Measurements from ENCODE around the gene PLEKHA4. TPM values are rescaled to one million over a fixed set of nuclear protein-coding genes. Genes with fewer than 3 reads are reported as not detected.

Gene PLEKHA4
- total RNA-seq, 1 experiment from 2014 or later, result 4.2 TPM

DNA sequence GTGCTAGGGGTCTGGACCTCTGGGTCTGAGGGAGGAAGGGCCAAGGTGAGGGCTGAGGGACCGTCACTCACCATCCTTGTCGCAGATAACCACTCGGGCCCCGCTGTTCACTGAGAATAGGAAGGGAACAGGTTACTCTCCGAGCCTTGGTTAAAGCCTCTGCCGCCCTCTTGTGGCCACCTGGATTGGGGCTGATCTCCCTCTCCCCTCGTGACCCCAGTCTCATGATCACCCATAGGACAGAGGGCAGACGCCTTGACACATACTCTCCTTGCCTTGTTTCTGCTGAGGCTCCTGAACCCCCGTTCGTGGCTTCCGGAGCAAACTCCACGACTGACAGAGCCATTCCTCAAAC, 32.7 kb downstream of the PLEKHA4 start:
- Histone ChIP-seq H3K36me3 (ENCODE audit: control insufficient read depth, insufficient read depth, low read length) (no peaks in the 10 kb centered on the region), H3K4me3 (ENCODE audit: low read depth in 2 of 2, low read length in 2 of 2) (peak overlapping the region; percentile 72 to 82), H3K9me3 (ENCODE audit: control insufficient read depth, insufficient read depth, low read depth, low read length) (no peaks in the 10 kb centered on the region), H3K27ac (ENCODE audit: low read length) (peak overlapping the region; percentile 86), H3K4me1 (ENCODE audit: control insufficient read depth, insufficient read depth, low read length) (no peaks in the 10 kb centered on the region; the same call in 1 of the 2 replicates), H3K27me3 (ENCODE audit: control insufficient read depth, insufficient read depth, low read length) (no peaks in the 10 kb centered on the region)
- in situ Hi-C loops (cut with HindIII; ENCODE audit: low pct_unique_long_range_greater_than_20kb, low sequenced_read_pairs), result no loop called here
- intact Hi-C loops (cut with micrococcal nuclease; ENCODE audit: unreplicated experiment), result no loop called here
- ATAC-seq (peak; percentile 91), DNase-seq (ENCODE audit: low read depth, low spot score) (peak; percentile 78)
- TF ChIP-seq TCF7L2 (IDR thresholded peaks at IDR 0.05; ENCODE audit: low read depth, low read length) (no peak), POLR2AphosphoS5 (IDR thresholded peaks at IDR 0.05; ENCODE audit: low read depth, low read length) (0 out of 2 replicates have a peak, but pooled peaks have one; percentile 37)
- TF ChIP-seq, protein P1, sequence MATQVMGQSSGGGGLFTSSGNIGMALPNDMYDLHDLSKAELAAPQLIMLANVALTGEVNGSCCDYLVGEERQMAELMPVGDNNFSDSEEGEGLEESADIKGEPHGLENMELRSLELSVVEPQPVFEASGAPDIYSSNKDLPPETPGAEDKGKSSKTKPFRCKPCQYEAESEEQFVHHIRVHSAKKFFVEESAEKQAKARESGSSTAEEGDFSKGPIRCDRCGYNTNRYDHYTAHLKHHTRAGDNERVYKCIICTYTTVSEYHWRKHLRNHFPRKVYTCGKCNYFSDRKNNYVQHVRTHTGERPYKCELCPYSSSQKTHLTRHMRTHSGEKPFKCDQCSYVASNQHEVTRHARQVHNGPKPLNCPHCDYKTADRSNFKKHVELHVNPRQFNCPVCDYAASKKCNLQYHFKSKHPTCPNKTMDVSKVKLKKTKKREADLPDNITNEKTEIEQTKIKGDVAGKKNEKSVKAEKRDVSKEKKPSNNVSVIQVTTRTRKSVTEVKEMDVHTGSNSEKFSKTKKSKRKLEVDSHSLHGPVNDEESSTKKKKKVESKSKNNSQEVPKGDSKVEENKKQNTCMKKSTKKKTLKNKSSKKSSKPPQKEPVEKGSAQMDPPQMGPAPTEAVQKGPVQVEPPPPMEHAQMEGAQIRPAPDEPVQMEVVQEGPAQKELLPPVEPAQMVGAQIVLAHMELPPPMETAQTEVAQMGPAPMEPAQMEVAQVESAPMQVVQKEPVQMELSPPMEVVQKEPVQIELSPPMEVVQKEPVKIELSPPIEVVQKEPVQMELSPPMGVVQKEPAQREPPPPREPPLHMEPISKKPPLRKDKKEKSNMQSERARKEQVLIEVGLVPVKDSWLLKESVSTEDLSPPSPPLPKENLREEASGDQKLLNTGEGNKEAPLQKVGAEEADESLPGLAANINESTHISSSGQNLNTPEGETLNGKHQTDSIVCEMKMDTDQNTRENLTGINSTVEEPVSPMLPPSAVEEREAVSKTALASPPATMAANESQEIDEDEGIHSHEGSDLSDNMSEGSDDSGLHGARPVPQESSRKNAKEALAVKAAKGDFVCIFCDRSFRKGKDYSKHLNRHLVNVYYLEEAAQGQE (IDR thresholded peaks at IDR 0.05; ENCODE audit: insufficient read depth in 1 of 2, low read depth in 2 of 2, low read length in 1 of 2), result no peak
- TF ChIP-seq, protein P2, sequence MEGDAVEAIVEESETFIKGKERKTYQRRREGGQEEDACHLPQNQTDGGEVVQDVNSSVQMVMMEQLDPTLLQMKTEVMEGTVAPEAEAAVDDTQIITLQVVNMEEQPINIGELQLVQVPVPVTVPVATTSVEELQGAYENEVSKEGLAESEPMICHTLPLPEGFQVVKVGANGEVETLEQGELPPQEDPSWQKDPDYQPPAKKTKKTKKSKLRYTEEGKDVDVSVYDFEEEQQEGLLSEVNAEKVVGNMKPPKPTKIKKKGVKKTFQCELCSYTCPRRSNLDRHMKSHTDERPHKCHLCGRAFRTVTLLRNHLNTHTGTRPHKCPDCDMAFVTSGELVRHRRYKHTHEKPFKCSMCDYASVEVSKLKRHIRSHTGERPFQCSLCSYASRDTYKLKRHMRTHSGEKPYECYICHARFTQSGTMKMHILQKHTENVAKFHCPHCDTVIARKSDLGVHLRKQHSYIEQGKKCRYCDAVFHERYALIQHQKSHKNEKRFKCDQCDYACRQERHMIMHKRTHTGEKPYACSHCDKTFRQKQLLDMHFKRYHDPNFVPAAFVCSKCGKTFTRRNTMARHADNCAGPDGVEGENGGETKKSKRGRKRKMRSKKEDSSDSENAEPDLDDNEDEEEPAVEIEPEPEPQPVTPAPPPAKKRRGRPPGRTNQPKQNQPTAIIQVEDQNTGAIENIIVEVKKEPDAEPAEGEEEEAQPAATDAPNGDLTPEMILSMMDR (IDR thresholded peaks at IDR 0.05), result peak; percentile 86
- CTCF ChIA-PET, result interaction anchor here (0.6 kb wide), 2 partner anchors 48 to 135 kb away, joined by 4 to 7 read pairs; no protein-coding TSS in a partner anchor
- no TSS peak for BruUV-seq (replicated peaks)
- POLR2A ChIA-PET, result no interaction called here

DNA sequence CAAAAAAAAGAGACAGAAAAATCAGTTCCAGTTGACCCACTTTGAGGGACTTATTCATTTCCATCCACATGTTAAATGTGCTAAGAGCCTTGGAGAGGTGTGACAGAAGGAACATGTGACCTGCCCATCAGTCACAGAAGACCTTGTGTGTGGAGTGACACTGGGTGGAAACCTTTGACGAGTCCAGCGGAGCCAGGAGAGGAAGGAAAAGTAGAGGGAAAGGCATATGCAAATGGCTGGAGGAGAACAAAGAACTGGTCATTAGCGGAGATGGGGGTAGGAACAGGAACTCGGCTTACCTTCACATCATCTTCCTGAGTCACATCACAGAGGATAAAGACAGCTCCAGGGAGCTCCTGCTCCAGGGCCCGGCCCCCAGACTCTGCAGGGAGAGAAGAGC, 34.4 kb downstream of the PLEKHA4 start:
- no peaks in the 10 kb centered on the region for H3K9me3 ChIP-seq (ENCODE audit: control insufficient read depth, insufficient read depth, low read depth, low read length)
- H3K27me3 ChIP-seq (ENCODE audit: control insufficient read depth, insufficient read depth, low read length), result no peaks in the 10 kb centered on the region
- DNase-seq (ENCODE audit: low read depth, low spot score) (no peak), ATAC-seq (no peak)
- CTCF ChIA-PET, result interaction anchor here (0.6 to 0.7 kb wide), 2 partner anchors 39 to 48 kb away, joined by 3 to 4 read pairs; no protein-coding TSS in a partner anchor
- in situ Hi-C loops (cut with HindIII; ENCODE audit: low pct_unique_long_range_greater_than_20kb, low sequenced_read_pairs) (no loop called here), intact Hi-C loops (cut with micrococcal nuclease; ENCODE audit: unreplicated experiment) (no loop called here)
- no TSS peak for BruUV-seq (replicated peaks)
- no peaks in the 10 kb centered on the region; the same call in 1 of the 2 replicates for H3K4me1 ChIP-seq (ENCODE audit: control insufficient read depth, insufficient read depth, low read length)
- no peak overlapping the region for H3K27ac ChIP-seq (ENCODE audit: low read length)
- no peaks in the 10 kb centered on the region for H3K36me3 ChIP-seq (ENCODE audit: control insufficient read depth, insufficient read depth, low read length)
- POLR2A ChIA-PET, result no interaction called here
- H3K4me3 ChIP-seq (ENCODE audit: low read depth in 2 of 2, low read length in 2 of 2), result peak overlapping the region in 1 of 2 experiments; percentile 26; a peak in 1 of 4 replicates
- TF ChIP-seq, protein P2 (IDR thresholded peaks at IDR 0.05), result no peak
- TF ChIP-seq POLR2AphosphoS5 (IDR thresholded peaks at IDR 0.05; ENCODE audit: low read depth, low read length) (no peak), TCF7L2 (IDR thresholded peaks at IDR 0.05; ENCODE audit: low read depth, low read length) (no peak), SIN3A (IDR thresholded peaks at IDR 0.05; ENCODE audit: borderline replicate concordance, insufficient read depth, low read depth, low read length) (no peak)
- TF ChIP-seq, protein P1 (IDR thresholded peaks at IDR 0.05; ENCODE audit: insufficient read depth in 1 of 2, low read depth in 2 of 2, low read length in 1 of 2), result no peak
